HepG2 (cell line): ENCODE results near the gene RAB3B. TPM values are rescaled to one million over a fixed set of nuclear protein-coding genes. Genes with fewer than 3 reads are reported as not detected.

ENCODE experiments used
- ARNTL ChIP-seq: sonication (generic); formaldehyde crosslinking; IDR thresholded peaks from 2 replicates; pipeline ENCODE4 v1.4.0; 2020; ENCODE audit warnings: mild to moderate bottlenecking, missing genetic modification reagents
- FOSL1 ChIP-seq: sonication (generic); formaldehyde crosslinking; IDR thresholded peaks from 2 replicates; pipeline ENCODE4 v1.9.0; 2021; ENCODE audit warnings: missing genetic modification reagents, borderline replicate concordance
- FOXP1 ChIP-seq, 2 experiments: fragments of 450-650 bp in 1 of 2; IDR thresholded peaks; 2 replicates each; pipeline ENCODE4 v1.6.1; 2017 to 2018; ENCODE audit warnings: antibody characterized with exemption in 1 of 2
- KDM1A ChIP-seq: IDR thresholded peaks from 2 replicates; pipeline ENCODE4 v1.6.1; 2016; ENCODE audit warnings: missing compliant biosample characterization
- KDM5B ChIP-seq: sonication (generic); formaldehyde crosslinking; IDR thresholded peaks from 2 replicates; pipeline ENCODE4 v1.4.0; 2020; ENCODE audit warnings: missing genetic modification reagents, mild to moderate bottlenecking, borderline replicate concordance
- LBX2 ChIP-seq: sonication (generic); formaldehyde crosslinking; IDR thresholded peaks from 2 replicates; pipeline ENCODE4 v1.5.0; 2020; ENCODE audit warnings: missing genetic modification reagents, mild to moderate bottlenecking, borderline replicate concordance
- NBN ChIP-seq: fragments of 450-650 bp; conservative IDR thresholded peaks from 2 replicates; pipeline ENCODE4 v1.6.1; 2017
- NCOA5 ChIP-seq: sonication (generic); formaldehyde crosslinking; IDR thresholded peaks from 2 replicates; pipeline ENCODE4 v1.4.0; 2020; ENCODE audit warnings: missing genetic modification reagents
- NKX3-1 ChIP-seq: sonication (generic); formaldehyde crosslinking; IDR thresholded peaks from 2 replicates; pipeline ENCODE4 v1.5.0; 2020; ENCODE audit warnings: missing genetic modification reagents
- PHF5A ChIP-seq: IDR thresholded peaks from one replicate; pipeline ENCODE4 v1.6.1; 2018; ENCODE audit warnings: low read depth, missing genetic modification reagents; ENCODE audit not compliant: unreplicated experiment
- SRSF4 ChIP-seq: fragments of 200-400 bp; formaldehyde crosslinking; IDR thresholded peaks from one replicate; pipeline ENCODE4 v1.6.1; 2018; ENCODE audit warnings: mild to moderate bottlenecking, low read depth, low read length, moderate library complexity; ENCODE audit not compliant: poor library complexity, severe bottlenecking
- STAT5B ChIP-seq: sonication (generic); formaldehyde crosslinking; IDR thresholded peaks from 2 replicates; pipeline ENCODE4 v1.4.0; 2020; ENCODE audit warnings: missing genetic modification reagents
- ZBTB10 ChIP-seq: sonication (generic); formaldehyde crosslinking; IDR thresholded peaks from 2 replicates; pipeline ENCODE4 v1.4.0; 2020; ENCODE audit warnings: missing genetic modification reagents, borderline replicate concordance
- ZBTB33 ChIP-seq: sonication (generic); formaldehyde crosslinking; IDR thresholded peaks from 2 replicates; pipeline ENCODE4 v1.4.0; 2020; ENCODE audit warnings: missing genetic modification reagents
- ZMAT5 ChIP-seq: sonication (generic); formaldehyde crosslinking; IDR thresholded peaks from 2 replicates; pipeline ENCODE4 v1.5.0; 2020; ENCODE audit warnings: mild to moderate bottlenecking, low read depth, missing genetic modification reagents, borderline replicate concordance
- ZMYM4 ChIP-seq: sonication (generic); formaldehyde crosslinking; IDR thresholded peaks from 2 replicates; pipeline ENCODE4 v1.8.1; 2023; ENCODE audit warnings: mild to moderate bottlenecking, missing genetic modification reagents
- ZNF10 ChIP-seq: sonication (generic); formaldehyde crosslinking; IDR thresholded peaks from 2 replicates; pipeline ENCODE4 v1.4.0; 2020; ENCODE audit warnings: mild to moderate bottlenecking, low read depth, missing genetic modification reagents, borderline replicate concordance
- ZNF292 ChIP-seq: sonication (generic); formaldehyde crosslinking; IDR thresholded peaks from 2 replicates; pipeline ENCODE4 v1.8.1; 2022; ENCODE audit warnings: mild to moderate bottlenecking, low read depth, missing genetic modification reagents, borderline replicate concordance
- ZNF317 ChIP-seq: sonication (generic); formaldehyde crosslinking; IDR thresholded peaks from 2 replicates; pipeline ENCODE4 v1.5.0; 2020; ENCODE audit warnings: mild to moderate bottlenecking, missing genetic modification reagents
- ZNF329 ChIP-seq: sonication (generic); formaldehyde crosslinking; IDR thresholded peaks from 2 replicates; pipeline ENCODE4 v1.9.0; 2021; ENCODE audit warnings: low read depth, mild to moderate bottlenecking, missing genetic modification reagents
- ZNF331 ChIP-seq: sonication (generic); formaldehyde crosslinking; IDR thresholded peaks from 2 replicates; pipeline ENCODE4 v1.4.0; 2020; ENCODE audit warnings: missing genetic modification reagents
- ZNF350 ChIP-seq: sonication (generic); formaldehyde crosslinking; IDR thresholded peaks from 2 replicates; pipeline ENCODE4 v1.4.0; 2020; ENCODE audit warnings: mild to moderate bottlenecking, low read depth, missing genetic modification reagents, borderline replicate concordance
- ZNF570 ChIP-seq: sonication (generic); formaldehyde crosslinking; IDR thresholded peaks from 2 replicates; pipeline ENCODE4 v1.4.0; 2020; ENCODE audit warnings: mild to moderate bottlenecking, missing genetic modification reagents, borderline replicate concordance
- ZNF788 ChIP-seq: sonication (generic); formaldehyde crosslinking; IDR thresholded peaks from 2 replicates; pipeline ENCODE4 v1.5.0; 2020; ENCODE audit warnings: mild to moderate bottlenecking, missing genetic modification reagents, borderline replicate concordance
- ZNF816 ChIP-seq: sonication (generic); formaldehyde crosslinking; IDR thresholded peaks from 2 replicates; pipeline ENCODE4 v1.8.0; 2022; ENCODE audit warnings: missing genetic modification reagents, mild to moderate bottlenecking, borderline replicate concordance
- polyA plus RNA-seq, 8 experiments: library from polyadenylated mRNA; depleted of rRNA in 3 of 8; stranded (reverse) in 7 of 8; unstranded in 1 of 8; fragments of >200 nt; fragmentation: Illumina TruSeq in 4 of 8; extraction: Trizol in 4 of 8; gene quantifications; 2 replicates each; pipeline versions ENCODE4 v1.2.1 to v1.2.3, GENCODE V29; 2011 to 2016; ENCODE audit warnings: low read depth in 4 of 8, missing spikeins in 1 of 8, mixed read lengths in 1 of 8; ENCODE audit not compliant: insufficient read depth in 1 of 8
- total RNA-seq, 5 experiments: library from RNA; depleted of rRNA; stranded (reverse); fragments of >200 nt; fragmentation: Illumina TruSeq; extraction: Trizol; gene quantifications; 2 replicates each; pipeline ENCODE4 v1.2.3, GENCODE V29; 2016; ENCODE audit warnings: low read depth in 1 of 5

The RAB3B gene
- total and polyA plus RNA-seq, 2 of the 13 experiments (the other 11 are each of a cell fraction or from before 2014, with no cell fraction given) = 1.0 to 1.2 TPM

- no peak for TF ChIP-seq FOSL1 (CRISPR knock-in tag)
- TF ChIP-seq ZNF570 (CRISPR knock-in tag) = no peak
- no peak for TF ChIP-seq NBN
- 0 out of 2 replicates have a peak, but pooled peaks have one; percentile 27 for TF ChIP-seq ZNF317 (CRISPR knock-in tag)
- TF ChIP-seq NKX3-1 (CRISPR knock-in tag) = peak; percentile 76; the same call in 1 of the 2 replicates
- TF ChIP-seq ZNF331 (CRISPR knock-in tag) = peak; percentile 95
- TF ChIP-seq STAT5B (CRISPR knock-in tag) = 0 out of 2 replicates have a peak, but pooled peaks have one; percentile 63
- TF ChIP-seq ZBTB33 (CRISPR knock-in tag) = peak; percentile 43; the same call in 1 of the 2 replicates
- no peak for TF ChIP-seq ZMAT5 (CRISPR knock-in tag)
- TF ChIP-seq SRSF4 = no peak
- TF ChIP-seq ZNF350 (CRISPR knock-in tag) = peak; percentile 32; the same call in 1 of the 2 replicates
- TF ChIP-seq KDM1A = peak; percentile 86
- TF ChIP-seq PHF5A (CRISPR knock-in tag) = peak; percentile 82
- TF ChIP-seq ARNTL (CRISPR knock-in tag) = peak; percentile 66; the same call in 1 of the 2 replicates
- peak; percentile 49; the same call in 1 of the 2 replicates for TF ChIP-seq ZBTB10 (CRISPR knock-in tag)
- TF ChIP-seq KDM5B (CRISPR knock-in tag) = peak; percentile 25; the same call in 1 of the 2 replicates
- no peak for TF ChIP-seq LBX2 (CRISPR knock-in tag)
- no peak for TF ChIP-seq NCOA5 (CRISPR knock-in tag)
- TF ChIP-seq ZNF329 (CRISPR knock-in tag) = no peak
- TF ChIP-seq FOXP1 (IDR thresholded peaks at IDR 0.05) = peak; percentile 94
- TF ChIP-seq FOXP1 (CRISPR knock-in tag; IDR thresholded peaks at IDR 0.05) = peak; percentile 99
- no peak for TF ChIP-seq ZNF10 (CRISPR knock-in tag)
- peak; percentile 91; the same call in 1 of the 2 replicates for TF ChIP-seq ZNF788
- TF ChIP-seq ZMYM4 (CRISPR knock-in tag) = peak; percentile 92
- peak; percentile 57; the same call in 1 of the 2 replicates for TF ChIP-seq ZNF816
- TF ChIP-seq ZNF292 (CRISPR knock-in tag) = peak; percentile 80; the same call in 1 of the 2 replicates
Measured at GRCh38 chr1:52037402-52037814, 46.9 kb upstream of the RAB3B start (continued).
